K562 (cell line): Measurements from ENCODE around the gene MLX. TPM values are rescaled to one million over a fixed set of nuclear protein-coding genes. Genes with fewer than 3 reads are reported as not detected.
A peak's percentile ranks its signal among the peaks of the same experiment; 100 is the strongest.

Experiments
- ATAC-seq: fragments of 200-7000 bp; cut with Tn5 transposase; 3 replicates; pipeline ENCODE4 v1.9.1; 2020; ENCODE audit warnings: moderate library complexity
- BruUV-seq: library from RNA; stranded (reverse); fragments of 400-500 nt; replicated peaks from 2 replicates; lab custom pipeline; 2021; lab: Mats Ljungman, UMichigan
- CTCF ChIA-PET: fragments of 300-600 bp; formaldehyde crosslinking; extraction: SDS; loops from one replicate; lab custom pipeline; 2021; ENCODE audit warnings: low intra/inter-chr PET ratio; lab: Yijun Ruan, JAX
- POLR2A ChIA-PET: fragments of 300-600, 350-650 bp; sonication (Branson Sonifier 250); formaldehyde crosslinking; extraction: SDS; loops from one replicate; lab custom pipeline; 2021; ENCODE audit warnings: antibody characterized with exemption, inconsistent platforms; lab: Yijun Ruan, JAX
- DNase-seq, 4 experiments: peaks; one replicate each; pipeline versions ENCODE4 v3.0.0 to v3.0.0-alpha.2; 2011 to 2018; ENCODE audit warnings: low spot score in 3 of 4, mixed read lengths in 3 of 4; ENCODE audit errors: extremely low read depth in 1 of 4
- FAIRE-seq: peaks from 2 replicates; lab custom pipeline; 2011; peaks lifted over from hg19 to GRCh38; lab: Jason Lieb, UNC
- H2AFZ ChIP-seq: 2 replicates; pipeline ENCODE4 v1.6.0; 2011; ENCODE audit warnings: low read depth, low read length, control low read depth, inconsistent platforms
- H3K27ac ChIP-seq: fragments of 200-600 bp; 3 replicates; pipeline ENCODE4 v1.8.0; 2011; ENCODE audit warnings: low read depth, mild to moderate bottlenecking, control low read depth, inconsistent platforms, low read length, moderate library complexity, mixed read lengths; ENCODE audit errors: extremely low read depth
- H3K27me3 ChIP-seq, 2 experiments: fragments of 300-600 bp in 1 of 2; 2 replicates in 1 of 2; 3 replicates in 1 of 2; pipeline versions ENCODE4 v1.6.0 to v1.8.0; 2011; ENCODE audit warnings: inconsistent platforms in 2 of 2, low read length in 2 of 2, mild to moderate bottlenecking in 1 of 2, mixed read lengths in 1 of 2, moderate library complexity in 1 of 2; ENCODE audit not compliant: control insufficient read depth in 2 of 2, insufficient read depth in 2 of 2
- H3K36me3 ChIP-seq: fragments of 300-600 bp; 3 replicates; pipeline ENCODE4 v1.8.0; 2011; ENCODE audit warnings: mild to moderate bottlenecking, low read length, inconsistent platforms; ENCODE audit not compliant: control insufficient read depth, insufficient read depth
- H3K4me1 ChIP-seq, 2 experiments: fragments of 200-600 bp in 1 of 2; replicated peaks in 1 of 2; 2 replicates in 1 of 2; 3 replicates in 1 of 2; pipeline versions ENCODE4 v1.5.1 to v1.8.0; 2011; ENCODE audit warnings: inconsistent platforms in 2 of 2, low read length in 2 of 2, mild to moderate bottlenecking in 1 of 2, mixed read lengths in 1 of 2, moderate library complexity in 1 of 2; ENCODE audit not compliant: control insufficient read depth in 2 of 2, insufficient read depth in 2 of 2
- H3K4me2 ChIP-seq: 2 replicates; pipeline ENCODE4 v1.6.1; 2011; ENCODE audit warnings: low read length, control low read depth, inconsistent platforms, mixed read lengths; ENCODE audit not compliant: insufficient read depth
- H3K4me3 ChIP-seq: fragments of 200-600 bp; sonication (generic), shearing (Covaris generic); 2 replicates; pipeline ENCODE4 v1.5.1; 2016; ENCODE audit warnings: control low read depth, inconsistent platforms
- H3K79me2 ChIP-seq: fragments of 200-600 bp; 3 replicates; pipeline ENCODE4 v1.8.0; 2011; ENCODE audit warnings: low read length, inconsistent platforms; ENCODE audit not compliant: control insufficient read depth, insufficient read depth
- H3K9ac ChIP-seq, 2 experiments: 2 replicates each; pipeline versions ENCODE4 v1.6.0 to v1.6.1; 2011; ENCODE audit warnings: low read depth in 2 of 2, low read length in 2 of 2, control low read depth in 1 of 2, inconsistent platforms in 1 of 2, mild to moderate bottlenecking in 1 of 2, mixed read lengths in 1 of 2; ENCODE audit not compliant: insufficient read depth in 1 of 2
- H3K9me1 ChIP-seq: one replicate; pipeline ENCODE4 v1.6.0; 2011; ENCODE audit warnings: inconsistent platforms, mild to moderate bottlenecking, low read length, moderate library complexity; ENCODE audit not compliant: control insufficient read depth, insufficient read depth
- H3K9me3 ChIP-seq: replicated peaks from 2 replicates; pipeline ENCODE4 v1.5.1; 2011; ENCODE audit warnings: low read depth, low read length, inconsistent platforms; ENCODE audit not compliant: control insufficient read depth, insufficient read depth
- H4K20me1 ChIP-seq: replicated peaks from 2 replicates; pipeline ENCODE4 v1.6.1; 2011; ENCODE audit warnings: low read length, inconsistent platforms, mixed read lengths; ENCODE audit not compliant: control insufficient read depth, insufficient read depth
- RBFOX2 ChIP-seq: fragments of 200-400 bp; formaldehyde crosslinking; IDR thresholded peaks from 2 replicates; pipeline ENCODE4 v1.6.1; 2017; ENCODE audit warnings: low read depth, mild to moderate bottlenecking, low read length, moderate library complexity
- SRSF7 ChIP-seq: fragments of 200-400 bp; formaldehyde crosslinking; optimal IDR thresholded peaks from 2 replicates; pipeline ENCODE3; 2017; ENCODE audit warnings: mild to moderate bottlenecking, low read depth, low read length
- ZBTB7A ChIP-seq: IDR thresholded peaks from 2 replicates; pipeline ENCODE4 v1.6.1; 2011; ENCODE audit warnings: low read depth, mild to moderate bottlenecking, low read length, moderate library complexity, borderline replicate concordance; ENCODE audit not compliant: control insufficient read depth
- ZNF146 ChIP-seq: IDR thresholded peaks from one replicate; pipeline ENCODE4 v1.6.1; 2018; ENCODE audit warnings: missing compliant biosample characterization; ENCODE audit not compliant: unreplicated experiment
- WGBS: fragments of 100-300 bp; shearing (Covaris generic); methylation state at CpG from one replicate; pipeline ENCODE4 v1.1.6; 2016; ENCODE audit warnings: low coverage, mixed read lengths; ENCODE audit not compliant: insufficient coverage; ENCODE audit errors: missing lambda C conversion rate; 5-methylcytosine and 5-hydroxymethylcytosine counted together
- in situ Hi-C: fragments of 300-500 bp; cut with MboI; formaldehyde crosslinking; loops from 4 replicates; pipeline ENCODE4 v1.15.0; 2018; ENCODE audit warnings: inconsistent platforms, mixed read lengths
- intact Hi-C: fragments of 100-400 bp; cut with micrococcal nuclease; formaldehyde crosslinking; loops from 2 replicates; pipeline ENCODE4 v1.14.2; 2022
- polyA plus RNA-seq, 8 experiments: library from polyadenylated mRNA; depleted of rRNA in 4 of 8; stranded (reverse) in 5 of 8; unstranded in 3 of 8; fragments of >200 nt; fragmentation: Nextera tagmentation in 2 of 8; fragmentation: Illumina TruSeq in 1 of 8; extraction: Ambion mirVana in 2 of 8; extraction: Trizol in 1 of 8; gene quantifications; 2 replicates each; pipeline versions ENCODE4 v1.2.1 to v1.2.3, GENCODE V29; 2011 to 2014; ENCODE audit warnings: inconsistent platforms in 1 of 8, missing spikeins in 1 of 8
- total RNA-seq, 7 experiments: library from RNA; depleted of rRNA in 6 of 7; stranded (reverse); fragments of >200 nt in 6 of 7; fragmentation: Illumina TruSeq in 2 of 7; extraction: Trizol in 2 of 7; gene quantifications; 2 replicates each; pipeline versions ENCODE4 v1.2.1 to v1.2.3, GENCODE V29; 2011 to 2021; ENCODE audit warnings: low replicate concordance in 1 of 7
- TF ChIP-seq, protein P1 (sequence below): fragments of 250-450 bp; sonication (Bioruptor Pico); IDR thresholded peaks from 2 replicates; pipeline ENCODE4 v1.8.0; 2022; ENCODE audit warnings: moderate library complexity, mild to moderate bottlenecking, inconsistent platforms

Gene MLX
- total and polyA plus RNA-seq, 9 of the 15 experiments (the other 6 are each of a cell fraction or from before 2014, with no cell fraction given), result 42.9 to 100 (median 58.9) TPM

GRCh38 chr17:42568341-42569111 is 1.6 kb downstream of the MLX start:
- WGBS, result 64% methylated on average over 13 of the region's 14 CpGs
- Histone ChIP-seq H3K79me2 (peaks cover 70% of the 10 kb centered on the region), H3K4me3 (peak overlapping the region; percentile 18; the same call in 1 of the 2 replicates), H3K27me3 (no peaks in the 10 kb centered on the region), H3K9ac (peak overlapping the region; percentile 51 to 80), H4K20me1 (no peaks in the 10 kb centered on the region; the same call in 1 of the 2 replicates), H3K36me3 (peaks cover 88% of the 10 kb centered on the region), H3K4me1 (peaks cover 37 to 49% of the 10 kb centered on the region in 2 experiments), H3K4me2 (peak overlapping the region; percentile 60), H3K9me3 (no peaks in the 10 kb centered on the region), H3K27ac (peak overlapping the region; percentile 62; the same call in 2 of the 3 replicates), H2AFZ (no peak overlapping the region), H3K9me1 (no peaks in the 10 kb centered on the region)
- no peak for ATAC-seq
- in situ Hi-C loops (no loop called here), intact Hi-C loops (no loop called here)
- BruUV-seq, result no TSS peak
- no peak for DNase-seq
- TF ChIP-seq ZNF146 (CRISPR knock-in tag) (peak; percentile 10), ZBTB7A (peak; percentile 38; the same call in 1 of the 2 replicates), RBFOX2 (peak; percentile 25; the same call in 1 of the 2 replicates), SRSF7 (no peak)
- TF ChIP-seq, protein P1, sequence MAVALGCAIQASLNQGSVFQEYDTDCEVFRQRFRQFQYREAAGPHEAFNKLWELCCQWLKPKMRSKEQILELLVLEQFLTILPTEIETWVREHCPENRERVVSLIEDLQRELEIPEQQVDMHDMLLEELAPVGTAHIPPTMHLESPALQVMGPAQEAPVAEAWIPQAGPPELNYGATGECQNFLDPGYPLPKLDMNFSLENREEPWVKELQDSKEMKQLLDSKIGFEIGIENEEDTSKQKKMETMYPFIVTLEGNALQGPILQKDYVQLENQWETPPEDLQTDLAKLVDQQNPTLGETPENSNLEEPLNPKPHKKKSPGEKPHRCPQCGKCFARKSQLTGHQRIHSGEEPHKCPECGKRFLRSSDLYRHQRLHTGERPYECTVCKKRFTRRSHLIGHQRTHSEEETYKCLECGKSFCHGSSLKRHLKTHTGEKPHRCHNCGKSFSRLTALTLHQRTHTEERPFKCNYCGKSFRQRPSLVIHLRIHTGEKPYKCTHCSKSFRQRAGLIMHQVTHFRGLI (CRISPR knock-in tag), result no peak
- FAIRE-seq, result no peak
- ChIA-PET POLR2A (interaction anchor here (8.3 kb wide), 1 partner anchor 9 kb away, joined by 58 read pairs; the partner anchor contains the start of gene PSMC3IP), CTCF (no interaction called here)
